Spinal cord (tissue), 10 donors: Measurements from ENCODE around the gene MRPL50. TPM values are rescaled to one million over a fixed set of nuclear protein-coding genes. Genes with fewer than 3 reads are reported as not detected.
"Not testable (repeated sequence)": the region's sequence is repeated elsewhere in the genome, so short reads cannot be mapped to it uniquely, and the experiment has no call there.

ENCODE experiments used
- DNase-seq, 6 donors: peaks; one replicate each; pipeline versions ENCODE4 v3.0.0 to v3.0.0-alpha.2; 2013 to 2015; ENCODE audit warnings: low spot score in 6 of 6, low read depth in 4 of 6
- H3K27ac ChIP-seq: one replicate; pipeline ENCODE4 v1.5.1; 2013; ENCODE audit warnings: low read depth, low read length, control low read depth
- H3K27me3 ChIP-seq: one replicate; pipeline ENCODE4 v1.6.1; 2013; ENCODE audit warnings: low read length; ENCODE audit not compliant: control insufficient read depth, insufficient read depth
- H3K36me3 ChIP-seq: one replicate; pipeline ENCODE4 v1.6.1; 2013; ENCODE audit warnings: low read length; ENCODE audit not compliant: control insufficient read depth, insufficient read depth
- H3K4me1 ChIP-seq: one replicate; pipeline ENCODE4 v1.6.1; 2013; ENCODE audit warnings: low read length; ENCODE audit not compliant: control insufficient read depth, insufficient read depth
- H3K4me3 ChIP-seq: one replicate; pipeline ENCODE4 v1.5.1; 2013; ENCODE audit warnings: low read depth, low read length, control low read depth
- H3K9me3 ChIP-seq: one replicate; pipeline ENCODE4 v1.6.1; 2013; ENCODE audit warnings: low read length; ENCODE audit not compliant: control insufficient read depth, insufficient read depth
- WGBS: methylation state at CpG from one replicate; pipeline ENCODE4 v1.1.5; 2013; ENCODE audit warnings: missing lambda C conversion rate; ENCODE audit not compliant: insufficient coverage; 5-methylcytosine and 5-hydroxymethylcytosine counted together
- polyA plus RNA-seq, 2 donors: library from polyadenylated mRNA; unstranded; fragments of 120-200 nt; gene quantifications; one replicate each; pipeline ENCODE4 v1.2.1, GENCODE V29; 2013; ENCODE audit not compliant: insufficient read length in 2 of 2
- total RNA-seq, 2 donors: library from RNA; depleted of rRNA in 1 of 2; stranded (reverse); fragments of 120-200 nt in 1 of 2; fragments of >200 nt in 1 of 2; gene quantifications; one replicate each; pipeline versions ENCODE4 v1.2.3 to v1.2.4, GENCODE V29; 2013 to 2014
- donor health status: healthy.

MRPL50 gene
- total and polyA plus RNA-seq, 4 donors, result 20.2 to 40.6 (median 24.8) TPM

DNA sequence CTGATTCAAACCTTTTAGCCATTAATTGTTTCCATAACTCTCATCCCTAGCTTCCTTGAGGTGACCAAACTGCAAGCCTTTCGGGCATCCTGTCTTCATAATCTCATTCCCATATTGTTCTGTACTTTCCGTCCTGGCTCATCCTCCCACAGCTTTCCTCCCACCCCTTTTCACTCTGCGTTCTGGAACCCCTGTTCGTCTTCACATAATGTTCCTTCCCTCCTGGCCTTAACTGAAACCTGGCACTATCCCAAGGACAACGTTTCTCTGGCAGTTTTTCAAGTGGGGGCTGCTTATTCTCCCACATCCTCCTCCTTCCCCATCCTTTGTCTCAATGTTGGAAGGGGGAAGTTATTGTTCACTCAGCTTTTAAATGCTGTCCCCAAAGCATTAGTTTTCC lies 1.7 kb upstream of the MRPL50 start:
- Histone ChIP-seq H3K27me3 (no peaks in the 10 kb centered on the region), H3K4me1 (no peaks in the 10 kb centered on the region), H3K27ac (no peak overlapping the region), H3K36me3 (peaks cover 11% of the 10 kb centered on the region), H3K9me3 (no peaks in the 10 kb centered on the region), H3K4me3 (peak overlapping the region; percentile 77)
- peak in 2 of 6 donors; percentile 49 to 53 for DNase-seq
- 43% methylated on average over 3 of the region's 5 CpGs for WGBS

DNA sequence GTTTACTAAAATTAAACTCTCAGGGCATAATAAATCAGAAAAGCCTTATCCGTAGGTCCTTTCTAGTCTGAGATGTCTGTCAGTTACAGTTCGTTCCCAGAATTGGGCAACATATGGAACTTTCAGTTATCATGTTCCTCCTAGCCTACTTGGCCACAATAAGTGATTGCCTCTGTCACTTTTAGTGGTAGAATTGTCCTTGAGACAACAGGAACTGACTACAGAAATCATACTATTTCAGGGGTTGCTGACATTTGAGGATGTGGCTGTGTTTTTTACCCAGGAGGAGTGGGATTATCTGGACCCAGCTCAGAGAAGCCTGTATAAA lies 1.2 kb upstream of the MRPL50 start:
- no peak overlapping the region for H3K27ac ChIP-seq
- no peaks in the 10 kb centered on the region for H3K27me3 ChIP-seq
- peak overlapping the region; percentile 77 for H3K4me3 ChIP-seq
- H3K36me3 ChIP-seq, result peaks cover 11% of the 10 kb centered on the region
- 39% methylated on average over 2 of the region's 2 CpGs for WGBS
- H3K9me3 ChIP-seq, result peaks cover under 1% of the 10 kb centered on the region
- H3K4me1 ChIP-seq, result no peaks in the 10 kb centered on the region
- DNase-seq, result no peak

DNA sequence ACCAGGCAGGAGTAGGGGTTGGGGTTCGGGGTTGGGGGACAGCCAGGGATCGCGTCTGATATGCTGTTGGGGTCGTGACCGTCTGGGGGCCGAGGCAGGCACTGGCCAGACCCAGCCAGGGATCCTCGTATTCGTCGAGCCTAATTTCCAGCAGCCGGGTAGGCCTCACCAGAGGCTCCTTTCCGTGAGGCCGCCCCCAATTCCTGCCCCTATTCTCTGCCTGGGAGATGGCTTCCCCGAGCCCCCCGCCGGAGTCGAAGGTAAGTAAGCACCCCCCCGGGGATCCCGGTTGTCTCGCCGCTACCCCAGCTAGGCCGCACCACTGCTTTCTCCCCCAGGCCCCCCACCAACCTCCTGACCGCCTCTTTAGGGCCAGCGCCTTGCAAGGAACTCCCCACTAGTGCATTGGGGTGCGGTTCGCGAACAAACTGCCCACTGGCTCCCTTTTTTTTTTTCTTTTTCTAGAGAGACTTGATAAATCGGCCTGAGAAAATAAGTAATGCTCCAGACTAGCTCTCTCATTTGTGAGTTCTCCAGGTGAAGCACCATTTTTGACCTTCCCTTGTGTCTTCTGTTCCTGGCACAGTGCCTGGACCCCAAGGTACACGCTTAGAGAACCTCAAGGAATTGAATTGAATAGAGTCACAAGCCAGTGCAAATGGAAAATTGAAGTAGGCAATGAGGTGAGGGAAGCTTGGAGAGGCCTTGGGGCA lies 668 bp upstream of the MRPL50 start:
- H3K36me3 ChIP-seq, result peaks cover 11% of the 10 kb centered on the region
- peaks cover 5% of the 10 kb centered on the region for H3K9me3 ChIP-seq
- peak in 2 of 6 donors; percentile 17 to 31 for DNase-seq
- H3K27me3 ChIP-seq, result no peaks in the 10 kb centered on the region
- H3K27ac ChIP-seq, result peak overlapping the region; percentile 80
- peak overlapping the region; percentile 77 for H3K4me3 ChIP-seq
- no peaks in the 10 kb centered on the region for H3K4me1 ChIP-seq
- WGBS, result under 1% methylated on average over 22 of the region's 28 CpGs

DNA sequence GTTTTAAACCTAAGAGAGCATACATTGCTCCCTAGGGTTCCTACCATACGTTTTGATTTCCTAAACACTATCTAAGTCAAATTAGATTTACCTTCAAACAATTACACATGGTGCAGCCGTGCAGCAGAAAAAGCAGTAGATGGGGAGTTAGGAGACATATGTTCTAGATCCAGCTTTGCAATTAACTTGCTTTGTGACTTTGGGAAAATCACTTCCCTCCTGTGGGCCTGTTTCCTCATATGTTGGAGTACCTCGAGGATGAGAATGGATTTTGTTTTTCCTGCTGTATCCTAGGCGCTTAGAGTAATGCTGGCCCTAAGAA lies 711 bp downstream of the MRPL50 start:
- peak overlapping the region; percentile 77 for H3K4me3 ChIP-seq
- H3K27me3 ChIP-seq, result no peaks in the 10 kb centered on the region
- H3K4me1 ChIP-seq, result no peaks in the 10 kb centered on the region
- no peak for DNase-seq
- peaks cover 9% of the 10 kb centered on the region for H3K36me3 ChIP-seq
- peak overlapping the region; percentile 78 for H3K27ac ChIP-seq
- 0% methylated on average over 2 of the region's 4 CpGs for WGBS
- H3K9me3 ChIP-seq, result peaks cover 6% of the 10 kb centered on the region

DNA sequence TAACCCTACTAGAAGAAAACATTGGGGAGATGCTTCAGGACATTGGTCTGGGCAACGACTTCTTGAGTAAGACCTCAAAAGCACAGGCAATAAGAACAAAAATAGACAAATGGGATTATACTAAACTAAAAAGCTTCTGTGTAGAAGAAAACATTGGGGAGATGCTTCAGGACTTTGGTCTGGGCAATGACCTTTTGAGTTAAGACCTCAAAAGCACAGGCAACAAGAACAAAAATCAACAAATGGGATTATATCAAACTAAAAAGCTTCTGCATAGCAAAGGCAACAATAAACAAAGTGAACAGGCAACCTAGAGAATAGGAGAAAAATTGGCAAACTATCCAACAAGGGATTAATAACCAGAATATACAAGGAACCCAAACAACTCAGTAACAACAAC lies 3.7 kb downstream of the MRPL50 start:
- no peaks in the 10 kb centered on the region for H3K4me1 ChIP-seq
- H3K27me3 ChIP-seq, result no peaks in the 10 kb centered on the region
- no CpG with 5 or more reads among the region's 1 CpG for WGBS
- no peak overlapping the region for H3K4me3 ChIP-seq
- no peaks in the 10 kb centered on the region for H3K36me3 ChIP-seq
- H3K9me3 ChIP-seq, result peaks cover 6% of the 10 kb centered on the region
- H3K27ac ChIP-seq, result no peak overlapping the region
- DNase-seq, result no peak

DNA sequence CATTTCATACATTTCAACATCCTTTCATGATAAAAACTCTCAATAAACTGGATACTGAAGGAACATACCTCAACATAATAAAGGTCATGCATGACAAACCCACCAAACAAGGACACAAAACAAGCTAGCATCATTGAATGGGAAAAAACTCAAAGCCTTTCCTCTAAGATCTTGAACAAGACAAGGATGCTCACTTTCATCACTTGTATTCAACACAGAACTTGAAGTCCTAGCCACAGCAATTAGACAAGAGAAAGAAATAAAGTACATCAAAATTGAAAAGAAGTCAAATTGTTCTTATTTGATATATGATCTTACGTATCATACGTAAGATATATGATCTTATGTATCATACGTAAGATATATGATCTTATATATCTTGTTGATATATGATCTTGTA lies 5.3 kb downstream of the MRPL50 start:
- no CpG with 5 or more reads among the region's 3 CpGs for WGBS
- no peak overlapping the region for H3K4me3 ChIP-seq
- no peak overlapping the region for H3K27ac ChIP-seq
- H3K9me3 ChIP-seq, result peaks cover 6% of the 10 kb centered on the region
- no peaks in the 10 kb centered on the region for H3K4me1 ChIP-seq
- H3K36me3 ChIP-seq, result no peaks in the 10 kb centered on the region
- H3K27me3 ChIP-seq, result no peaks in the 10 kb centered on the region
- no peak for DNase-seq

DNA sequence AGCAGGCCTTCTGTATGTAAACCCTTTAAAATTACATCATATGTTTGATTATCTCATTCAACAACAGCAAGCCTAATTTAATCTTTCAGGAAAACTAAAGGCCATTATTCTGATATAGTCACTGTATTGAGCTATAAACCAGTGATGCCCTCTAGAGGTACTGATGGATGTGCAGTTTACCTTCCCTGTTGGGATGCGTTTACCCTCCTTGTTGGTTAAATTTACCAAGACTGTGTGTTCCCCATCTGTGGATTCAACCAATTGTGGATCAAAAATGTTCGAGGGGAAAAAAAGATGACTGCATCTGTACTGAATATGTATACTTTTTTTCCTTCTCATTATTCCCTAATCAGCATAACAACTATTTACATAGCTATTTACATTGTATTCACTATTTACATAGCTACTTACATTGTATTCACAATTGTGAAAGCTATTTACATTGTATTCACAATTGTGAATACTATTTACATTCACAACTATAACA lies 9.9 kb downstream of the MRPL50 start:
- H3K9me3 ChIP-seq, result peaks cover 3% of the 10 kb centered on the region
- no CpG with 5 or more reads among the region's 2 CpGs for WGBS
- peak in 2 of 6 donors; percentile 24 to 28 for DNase-seq
- H3K4me3 ChIP-seq, result no peak overlapping the region
- no peaks in the 10 kb centered on the region for H3K36me3 ChIP-seq
- H3K27me3 ChIP-seq, result no peaks in the 10 kb centered on the region
- H3K4me1 ChIP-seq, result no peaks in the 10 kb centered on the region
- no peak overlapping the region for H3K27ac ChIP-seq

DNA sequence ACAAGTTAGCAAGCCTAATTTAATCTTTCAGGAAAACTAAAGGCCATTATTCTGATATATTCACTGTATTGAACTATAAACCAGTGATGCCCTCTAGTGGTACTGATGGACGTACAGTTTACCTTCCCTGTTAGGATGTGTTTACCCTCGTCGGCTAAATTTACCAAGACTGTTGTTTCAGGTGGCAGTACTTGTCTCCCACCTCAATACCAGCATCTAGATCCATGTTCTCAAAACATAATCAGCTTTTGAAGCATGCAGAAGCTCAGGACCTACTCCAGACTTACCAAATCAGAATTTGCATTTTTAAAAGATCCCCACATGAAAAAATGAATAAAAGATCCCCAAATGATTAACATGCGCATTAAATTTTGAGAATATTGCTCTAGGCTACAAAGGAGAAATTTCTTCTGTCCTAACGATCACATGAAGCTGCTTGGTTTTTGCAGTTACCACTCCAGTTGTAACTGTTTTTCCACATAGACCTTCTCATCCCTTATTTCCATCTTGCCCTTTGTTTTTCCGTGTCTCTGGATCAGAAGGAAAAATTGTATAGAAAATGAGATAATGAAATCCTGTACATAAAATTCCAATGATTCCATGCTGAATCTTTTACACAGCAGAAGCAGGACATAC lies 10.4 kb downstream of the MRPL50 start:
- Histone ChIP-seq H3K27me3 (no peaks in the 10 kb centered on the region), H3K4me3 (no peak overlapping the region), H3K4me1 (no peaks in the 10 kb centered on the region), H3K27ac (peak overlapping the region; percentile 36), H3K36me3 (no peaks in the 10 kb centered on the region), H3K9me3 (peaks cover 2% of the 10 kb centered on the region)
- peak in 4 of 6 donors; percentile 17 to 85 (median 54) for DNase-seq
- WGBS, result 30% methylated on average over 4 of the region's 6 CpGs

DNA sequence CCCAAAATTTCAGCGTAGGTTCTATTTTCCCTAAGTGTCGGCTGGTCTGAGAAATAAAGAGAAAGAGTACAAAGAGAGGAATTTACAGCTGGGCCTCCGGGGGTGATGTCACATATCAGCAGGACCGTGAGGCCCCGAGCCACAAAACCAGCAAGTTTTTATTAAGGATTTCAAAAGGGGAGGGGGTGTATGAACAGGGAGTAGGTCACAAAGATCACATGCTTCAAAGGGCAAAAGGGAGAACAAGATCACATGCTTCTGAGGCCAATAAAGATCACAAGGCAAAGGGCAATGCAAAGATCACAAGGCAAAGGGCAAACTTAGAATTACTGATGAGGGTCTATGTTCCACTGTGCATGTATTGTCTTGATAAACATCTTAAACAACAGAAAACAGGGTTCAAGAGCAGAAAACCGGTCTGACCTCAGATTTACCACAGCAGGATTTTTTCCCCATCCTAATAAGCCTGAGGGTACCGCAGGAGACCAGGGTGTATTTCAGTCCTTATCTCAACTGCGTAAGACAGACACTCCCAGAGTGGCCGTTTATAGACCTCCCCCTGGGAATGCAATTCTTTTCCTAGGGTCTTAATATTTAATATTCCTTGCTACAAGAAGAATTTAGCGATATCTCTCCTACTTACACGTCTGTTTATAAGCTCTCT lies 13.4 kb downstream of the MRPL50 start, which contains the start of gene BAAT:
BAAT (minus strand) TSS at position 134 of the 664 bp plus-strand sequence. CDS start 13,602 bp downstream, outside the sequence.
- H3K27me3 ChIP-seq, H3K4me3 ChIP-seq, H3K36me3 ChIP-seq, H3K4me1 ChIP-seq, H3K9me3 ChIP-seq, DNase-seq, H3K27ac ChIP-seq: not testable (repeated sequence)
- 61% methylated on average over 4 of the region's 11 CpGs for WGBS
